Measurements from ENCODE around the gene CEACAM8.

- TF ChIP-seq, protein P1, sequence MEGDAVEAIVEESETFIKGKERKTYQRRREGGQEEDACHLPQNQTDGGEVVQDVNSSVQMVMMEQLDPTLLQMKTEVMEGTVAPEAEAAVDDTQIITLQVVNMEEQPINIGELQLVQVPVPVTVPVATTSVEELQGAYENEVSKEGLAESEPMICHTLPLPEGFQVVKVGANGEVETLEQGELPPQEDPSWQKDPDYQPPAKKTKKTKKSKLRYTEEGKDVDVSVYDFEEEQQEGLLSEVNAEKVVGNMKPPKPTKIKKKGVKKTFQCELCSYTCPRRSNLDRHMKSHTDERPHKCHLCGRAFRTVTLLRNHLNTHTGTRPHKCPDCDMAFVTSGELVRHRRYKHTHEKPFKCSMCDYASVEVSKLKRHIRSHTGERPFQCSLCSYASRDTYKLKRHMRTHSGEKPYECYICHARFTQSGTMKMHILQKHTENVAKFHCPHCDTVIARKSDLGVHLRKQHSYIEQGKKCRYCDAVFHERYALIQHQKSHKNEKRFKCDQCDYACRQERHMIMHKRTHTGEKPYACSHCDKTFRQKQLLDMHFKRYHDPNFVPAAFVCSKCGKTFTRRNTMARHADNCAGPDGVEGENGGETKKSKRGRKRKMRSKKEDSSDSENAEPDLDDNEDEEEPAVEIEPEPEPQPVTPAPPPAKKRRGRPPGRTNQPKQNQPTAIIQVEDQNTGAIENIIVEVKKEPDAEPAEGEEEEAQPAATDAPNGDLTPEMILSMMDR (IDR thresholded peaks at IDR 0.05; ENCODE audit: low read depth, low read length) = no peak
- TF ChIP-seq POLR2A (IDR thresholded peaks at IDR 0.05; ENCODE audit: extremely low read depth, insufficient read length) (no peak), MAX (IDR thresholded peaks at IDR 0.05; ENCODE audit: low read depth, low read length) (no peak), MYC (IDR thresholded peaks at IDR 0.05; ENCODE audit: low read depth, low read length) (no peak)
Observed at GRCh38 chr19:42552086-42553065, 42.3 kb downstream of the CEACAM8 start.
